ENCODE results near the gene OSBPL6.

Gene OSBPL6

GRCh38 chr2:178365116-178365515 lies 170.8 kb downstream of the OSBPL6 start:
- Histone ChIP-seq H3K36me3 (ENCODE audit: control insufficient read depth in 1 of 2, insufficient read depth in 2 of 2, low read length in 2 of 2) (peaks cover 0 to 12% of the 10 kb centered on the region in 2 donors), H3K27me3 (ENCODE audit: low read depth, low read length) (no peaks in the 10 kb centered on the region), H3K27ac (ENCODE audit: low read length) (no peak overlapping the region), H3K9me3 (ENCODE audit: control insufficient read depth in 1 of 2, low read length in 2 of 2) (no peaks in the 10 kb centered on the region), H3K4me3 (ENCODE audit: low read depth in 1 of 2, low read length in 2 of 2) (no peak overlapping the region), H3K4me1 (ENCODE audit: control insufficient read depth in 1 of 2, insufficient read depth in 2 of 2, low read length in 2 of 2) (no peaks in the 10 kb centered on the region)

GRCh38 chr2:178366412-178366811 lies 172.1 kb downstream of the OSBPL6 start:
- Histone ChIP-seq H3K4me3 (ENCODE audit: low read depth in 1 of 2, low read length in 2 of 2) (no peak overlapping the region), H3K27ac (ENCODE audit: low read length) (no peak overlapping the region), H3K36me3 (ENCODE audit: control insufficient read depth in 1 of 2, insufficient read depth in 2 of 2, low read length in 2 of 2) (peaks cover 0 to 12% of the 10 kb centered on the region in 2 donors), H3K9me3 (ENCODE audit: control insufficient read depth in 1 of 2, low read length in 2 of 2) (no peaks in the 10 kb centered on the region), H3K4me1 (ENCODE audit: control insufficient read depth in 1 of 2, insufficient read depth in 2 of 2, low read length in 2 of 2) (no peaks in the 10 kb centered on the region), H3K27me3 (ENCODE audit: low read depth, low read length) (no peaks in the 10 kb centered on the region)

GRCh38 chr2:178367344-178367743 lies 173.0 kb downstream of the OSBPL6 start:
- H3K4me3 ChIP-seq (ENCODE audit: low read depth in 1 of 2, low read length in 2 of 2) = no peak overlapping the region
- no peaks in the 10 kb centered on the region for H3K9me3 ChIP-seq (ENCODE audit: control insufficient read depth in 1 of 2, low read length in 2 of 2)
- H3K27ac ChIP-seq (ENCODE audit: low read length) = no peak overlapping the region
- H3K36me3 ChIP-seq (ENCODE audit: control insufficient read depth in 1 of 2, insufficient read depth in 2 of 2, low read length in 2 of 2) = peaks cover 0 to 7% of the 10 kb centered on the region in 2 donors
- no peaks in the 10 kb centered on the region for H3K4me1 ChIP-seq (ENCODE audit: control insufficient read depth in 1 of 2, insufficient read depth in 2 of 2, low read length in 2 of 2)
- no peaks in the 10 kb centered on the region for H3K27me3 ChIP-seq (ENCODE audit: low read depth, low read length)

GRCh38 chr2:178374865-178375264 lies 180.6 kb downstream of the OSBPL6 start:
- no peaks in the 10 kb centered on the region for H3K27me3 ChIP-seq (ENCODE audit: low read depth, low read length)
- no peak overlapping the region for H3K27ac ChIP-seq (ENCODE audit: low read length)
- no peak overlapping the region for H3K4me3 ChIP-seq (ENCODE audit: low read depth in 1 of 2, low read length in 2 of 2)
- H3K9me3 ChIP-seq (ENCODE audit: control insufficient read depth in 1 of 2, low read length in 2 of 2) = no peaks in the 10 kb centered on the region
- H3K36me3 ChIP-seq (ENCODE audit: control insufficient read depth in 1 of 2, insufficient read depth in 2 of 2, low read length in 2 of 2) = no peaks in the 10 kb centered on the region
- H3K4me1 ChIP-seq (ENCODE audit: control insufficient read depth in 1 of 2, insufficient read depth in 2 of 2, low read length in 2 of 2) = no peaks in the 10 kb centered on the region

- H3K27ac ChIP-seq (ENCODE audit: low read length) = no peak overlapping the region
- H3K4me1 ChIP-seq (ENCODE audit: control insufficient read depth in 1 of 2, insufficient read depth in 2 of 2, low read length in 2 of 2) = no peaks in the 10 kb centered on the region
- H3K9me3 ChIP-seq (ENCODE audit: control insufficient read depth in 1 of 2, low read length in 2 of 2) = no peaks in the 10 kb centered on the region
- no peak overlapping the region for H3K4me3 ChIP-seq (ENCODE audit: low read depth in 1 of 2, low read length in 2 of 2)
- H3K27me3 ChIP-seq (ENCODE audit: low read depth, low read length) = no peaks in the 10 kb centered on the region
- H3K36me3 ChIP-seq (ENCODE audit: control insufficient read depth in 1 of 2, insufficient read depth in 2 of 2, low read length in 2 of 2) = no peaks in the 10 kb centered on the region
Measured at GRCh38 chr2:178377046-178377445, 182.7 kb downstream of the OSBPL6 start.

GRCh38 chr2:178379162-178380004 lies 185.1 kb downstream of the OSBPL6 start:
- Histone ChIP-seq H3K4me3 (ENCODE audit: low read depth in 1 of 2, low read length in 2 of 2) (no peak overlapping the region), H3K27me3 (ENCODE audit: low read depth, low read length) (no peaks in the 10 kb centered on the region), H3K36me3 (ENCODE audit: control insufficient read depth in 1 of 2, insufficient read depth in 2 of 2, low read length in 2 of 2) (peaks cover 0 to 13% of the 10 kb centered on the region in 2 donors), H3K4me1 (ENCODE audit: control insufficient read depth in 1 of 2, insufficient read depth in 2 of 2, low read length in 2 of 2) (no peaks in the 10 kb centered on the region), H3K27ac (ENCODE audit: low read length) (no peak overlapping the region), H3K9me3 (ENCODE audit: control insufficient read depth in 1 of 2, low read length in 2 of 2) (no peaks in the 10 kb centered on the region)

- Histone ChIP-seq H3K27ac (ENCODE audit: low read length) (no peak overlapping the region), H3K36me3 (ENCODE audit: control insufficient read depth in 1 of 2, insufficient read depth in 2 of 2, low read length in 2 of 2) (peaks cover 0 to 13% of the 10 kb centered on the region in 2 donors)
Measured at GRCh38 chr2:178380763-178381162, 186.5 kb downstream of the OSBPL6 start.

GRCh38 chr2:178383718-178384117 lies 189.4 kb downstream of the OSBPL6 start:
- Histone ChIP-seq H3K27ac (ENCODE audit: low read length) (no peak overlapping the region), H3K4me3 (ENCODE audit: low read depth in 1 of 2, low read length in 2 of 2) (no peak overlapping the region), H3K36me3 (ENCODE audit: control insufficient read depth in 1 of 2, insufficient read depth in 2 of 2, low read length in 2 of 2) (peaks cover 0 to 17% of the 10 kb centered on the region in 2 donors), H3K4me1 (ENCODE audit: control insufficient read depth in 1 of 2, insufficient read depth in 2 of 2, low read length in 2 of 2) (no peaks in the 10 kb centered on the region), H3K9me3 (ENCODE audit: control insufficient read depth in 1 of 2, low read length in 2 of 2) (no peaks in the 10 kb centered on the region), H3K27me3 (ENCODE audit: low read depth, low read length) (no peaks in the 10 kb centered on the region)

More at GRCh38 chr2:178380763-178381162, 186.5 kb downstream of the OSBPL6 start:
- Histone ChIP-seq H3K4me1 (ENCODE audit: control insufficient read depth in 1 of 2, insufficient read depth in 2 of 2, low read length in 2 of 2) (no peaks in the 10 kb centered on the region), H3K27me3 (ENCODE audit: low read depth, low read length) (no peaks in the 10 kb centered on the region), H3K9me3 (ENCODE audit: control insufficient read depth in 1 of 2, low read length in 2 of 2) (no peaks in the 10 kb centered on the region), H3K4me3 (ENCODE audit: low read depth in 1 of 2, low read length in 2 of 2) (no peak overlapping the region)

GRCh38 chr2:178385595-178386148 lies 191.4 kb downstream of the OSBPL6 start:
- H3K4me1 ChIP-seq (ENCODE audit: control insufficient read depth in 1 of 2, insufficient read depth in 2 of 2, low read length in 2 of 2) = no peaks in the 10 kb centered on the region
- H3K36me3 ChIP-seq (ENCODE audit: control insufficient read depth in 1 of 2, insufficient read depth in 2 of 2, low read length in 2 of 2) = peaks cover 0 to 17% of the 10 kb centered on the region in 2 donors
- H3K9me3 ChIP-seq (ENCODE audit: control insufficient read depth in 1 of 2, low read length in 2 of 2) = no peaks in the 10 kb centered on the region
- no peaks in the 10 kb centered on the region for H3K27me3 ChIP-seq (ENCODE audit: low read depth, low read length)
- H3K27ac ChIP-seq (ENCODE audit: low read length) = no peak overlapping the region
- H3K4me3 ChIP-seq (ENCODE audit: low read depth in 1 of 2, low read length in 2 of 2) = no peak overlapping the region

GRCh38 chr2:178386986-178387597 lies 192.8 kb downstream of the OSBPL6 start:
- Histone ChIP-seq H3K27ac (ENCODE audit: low read length) (no peak overlapping the region), H3K4me3 (ENCODE audit: low read depth in 1 of 2, low read length in 2 of 2) (no peak overlapping the region), H3K36me3 (ENCODE audit: control insufficient read depth in 1 of 2, insufficient read depth in 2 of 2, low read length in 2 of 2) (peaks cover 0 to 17% of the 10 kb centered on the region in 2 donors), H3K4me1 (ENCODE audit: control insufficient read depth in 1 of 2, insufficient read depth in 2 of 2, low read length in 2 of 2) (no peaks in the 10 kb centered on the region), H3K27me3 (ENCODE audit: low read depth, low read length) (no peaks in the 10 kb centered on the region), H3K9me3 (ENCODE audit: control insufficient read depth in 1 of 2, low read length in 2 of 2) (no peaks in the 10 kb centered on the region)

- Histone ChIP-seq H3K4me3 (ENCODE audit: low read depth in 1 of 2, low read length in 2 of 2) (no peak overlapping the region), H3K27me3 (ENCODE audit: low read depth, low read length) (no peaks in the 10 kb centered on the region), H3K9me3 (ENCODE audit: control insufficient read depth in 1 of 2, low read length in 2 of 2) (no peaks in the 10 kb centered on the region), H3K36me3 (ENCODE audit: control insufficient read depth in 1 of 2, insufficient read depth in 2 of 2, low read length in 2 of 2) (peaks cover 0 to 11% of the 10 kb centered on the region in 2 donors), H3K4me1 (ENCODE audit: control insufficient read depth in 1 of 2, insufficient read depth in 2 of 2, low read length in 2 of 2) (no peaks in the 10 kb centered on the region), H3K27ac (ENCODE audit: low read length) (no peak overlapping the region)
Measured at GRCh38 chr2:178388287-178388686, 194.0 kb downstream of the OSBPL6 start.

All from muscle layer of duodenum (tissue), 2 donors.